Right kidney (tissue), 1 donor: ENCODE results near the gene CD226.
A peak's percentile ranks its signal among the peaks of the same experiment; 100 is the strongest.
"Not testable (repeated sequence)": the region's sequence is repeated elsewhere in the genome, so short reads cannot be mapped to it uniquely, and the experiment has no call there.

Source experiments
- DNase-seq: peaks from one replicate; pipeline ENCODE4 v3.0.0-alpha.2; 2016

The CD226 gene

DNA sequence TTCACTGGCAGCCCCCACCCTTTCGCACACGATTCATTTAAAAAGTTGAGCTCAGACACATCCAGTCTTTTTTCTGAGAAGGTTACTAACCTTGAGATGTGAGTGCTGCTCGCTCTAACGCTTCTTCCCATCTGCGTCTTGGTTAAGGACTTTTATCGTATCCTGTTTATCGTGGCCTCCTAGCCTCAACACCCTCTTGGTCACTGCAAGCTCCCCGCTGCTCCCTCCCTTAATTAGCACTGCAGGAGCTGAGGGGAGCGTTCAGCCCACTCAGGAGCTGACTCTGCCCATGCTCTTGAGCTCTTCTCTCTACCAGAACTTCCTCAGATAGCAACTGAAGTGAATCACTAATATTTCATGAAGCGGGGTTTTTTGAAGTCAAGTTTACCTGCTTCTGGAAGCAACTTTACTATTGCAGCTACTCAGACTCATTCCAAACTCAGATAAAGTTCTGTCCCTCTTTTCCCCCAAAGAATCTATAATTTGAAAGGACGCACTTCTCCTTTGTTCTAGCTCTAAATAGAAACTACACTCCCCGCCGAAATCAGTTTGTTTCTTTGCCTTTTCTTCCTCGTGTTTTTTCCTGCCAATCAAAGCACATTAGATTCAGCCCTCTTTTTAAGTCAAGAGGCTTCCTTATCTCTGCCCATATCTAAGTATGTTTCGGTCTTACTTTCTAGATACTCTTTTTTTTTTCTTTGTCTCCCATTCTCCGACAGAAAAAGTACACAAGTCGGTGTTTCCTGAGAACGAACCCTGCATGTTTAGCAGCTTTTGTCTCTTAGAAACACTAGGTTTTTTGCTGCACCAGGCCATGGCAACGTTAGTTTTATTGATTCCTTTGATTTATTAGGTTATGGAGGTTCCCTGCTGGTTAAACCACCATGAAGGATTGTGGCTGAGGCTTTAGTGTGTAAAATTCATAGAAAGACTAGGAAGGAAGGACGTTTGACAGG lies 9.3 kb upstream of the CD226 start:
- no peak for DNase-seq

DNA sequence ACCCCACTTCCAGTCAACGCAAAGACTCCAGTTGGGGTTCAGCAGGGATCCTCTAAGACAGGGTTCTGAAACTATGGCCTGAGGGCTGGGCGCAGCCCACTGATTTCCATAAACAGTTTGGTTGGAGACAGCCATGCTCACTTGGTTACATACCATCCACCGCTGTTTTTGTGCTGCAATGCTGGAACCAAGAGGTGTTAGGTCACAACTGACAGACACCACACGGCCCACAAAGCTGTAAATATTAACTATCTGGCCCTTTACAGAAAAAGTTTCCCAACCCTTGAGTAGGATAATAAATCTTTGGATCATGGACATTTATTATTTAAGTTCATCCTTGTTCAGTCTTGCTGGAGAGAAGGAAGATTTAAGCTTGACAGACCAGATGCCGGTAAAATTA lies 8.4 kb upstream of the CD226 start:
- peak; percentile 20 for DNase-seq

DNA sequence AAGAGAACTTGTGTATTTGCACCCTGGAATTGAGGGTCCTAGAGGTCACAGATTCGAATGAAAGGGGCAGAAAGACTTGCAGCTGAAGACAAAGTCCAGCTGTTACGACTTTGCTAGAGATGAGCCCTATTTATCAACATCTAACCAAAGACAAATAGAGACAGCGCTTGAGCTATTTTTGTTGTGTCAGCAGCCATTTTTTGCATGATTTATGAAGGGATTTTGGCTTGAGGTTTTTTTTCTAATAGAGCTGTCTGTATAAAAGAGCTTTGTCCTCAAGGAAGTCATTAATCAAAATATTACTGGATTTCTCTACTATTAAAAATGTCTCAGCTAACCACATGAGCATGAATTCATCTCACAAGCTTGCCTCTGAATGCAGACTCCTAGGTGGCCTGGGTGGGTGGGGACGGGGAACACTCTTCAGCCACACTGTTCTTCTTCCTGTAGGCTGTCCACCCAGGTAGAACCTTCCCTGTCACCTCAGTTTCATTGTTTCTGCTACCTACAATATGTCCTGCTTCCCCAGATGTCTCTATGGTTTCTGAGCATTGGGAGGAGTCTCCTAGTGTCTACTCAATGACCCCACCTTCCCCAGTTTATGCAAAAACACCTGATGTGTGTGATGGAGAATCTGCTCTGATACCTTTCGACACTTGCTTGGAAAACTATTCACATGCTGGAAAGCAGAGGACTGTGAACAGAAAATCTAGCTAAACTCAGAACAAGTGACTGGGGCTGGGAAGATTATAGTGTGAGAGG lies 7.2 kb upstream of the CD226 start:
- DNase-seq, result peak; percentile 15

DNA sequence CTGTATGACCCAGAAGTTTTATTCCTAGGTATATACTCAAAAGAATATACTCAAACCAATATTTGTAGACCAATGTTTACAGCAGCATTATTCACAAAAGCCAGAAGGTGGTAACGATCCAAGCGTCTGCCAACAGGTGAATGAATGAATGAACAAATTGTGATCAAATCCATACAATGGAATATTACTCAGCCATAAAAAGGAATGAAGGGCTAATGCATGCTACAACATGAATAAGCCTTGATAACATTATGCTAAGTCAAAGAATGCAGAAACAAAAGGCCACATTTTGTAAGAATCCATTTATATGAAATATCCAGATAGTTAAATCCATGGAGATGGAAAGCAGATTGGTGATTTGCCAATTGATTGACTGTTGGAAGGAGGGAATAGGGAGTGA lies 5.5 kb upstream of the CD226 start:
- DNase-seq, result no peak

DNA sequence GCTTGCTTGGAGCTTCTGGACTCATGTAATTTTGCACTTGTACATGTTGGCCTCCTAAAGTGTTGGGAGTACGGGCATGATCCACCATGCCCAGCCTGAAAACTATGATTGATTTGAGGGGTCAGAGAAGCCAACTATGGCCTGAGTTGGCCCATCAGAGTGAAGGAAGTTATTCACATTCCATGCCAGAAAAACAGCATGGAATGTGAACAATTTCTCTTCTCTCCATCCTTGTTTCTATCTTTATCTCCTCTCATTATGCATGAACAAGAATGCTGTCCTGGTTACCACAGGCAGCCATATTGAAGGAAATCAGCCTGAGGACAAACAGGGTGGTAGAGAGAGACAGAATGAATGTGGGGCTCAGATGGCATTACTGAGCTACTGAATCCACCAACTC lies 3.5 kb upstream of the CD226 start:
- no peak for DNase-seq

DNA sequence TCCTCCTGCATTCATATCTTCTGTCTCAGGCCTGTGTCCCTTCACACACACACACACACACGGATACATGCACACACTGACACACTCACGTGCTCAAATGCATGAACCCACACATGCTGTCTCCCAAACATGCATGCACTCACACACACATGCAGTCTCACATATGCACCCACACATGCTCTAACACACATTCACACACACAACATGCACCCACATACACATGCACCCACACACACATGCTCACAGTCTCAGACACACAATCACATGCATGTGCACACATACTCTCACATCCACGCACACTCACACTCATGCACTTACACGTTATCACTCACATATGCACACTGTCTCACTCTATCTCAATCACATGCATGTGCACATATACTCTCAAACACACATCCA lies 1.9 kb upstream of the CD226 start:
- DNase-seq, result no peak

DNA sequence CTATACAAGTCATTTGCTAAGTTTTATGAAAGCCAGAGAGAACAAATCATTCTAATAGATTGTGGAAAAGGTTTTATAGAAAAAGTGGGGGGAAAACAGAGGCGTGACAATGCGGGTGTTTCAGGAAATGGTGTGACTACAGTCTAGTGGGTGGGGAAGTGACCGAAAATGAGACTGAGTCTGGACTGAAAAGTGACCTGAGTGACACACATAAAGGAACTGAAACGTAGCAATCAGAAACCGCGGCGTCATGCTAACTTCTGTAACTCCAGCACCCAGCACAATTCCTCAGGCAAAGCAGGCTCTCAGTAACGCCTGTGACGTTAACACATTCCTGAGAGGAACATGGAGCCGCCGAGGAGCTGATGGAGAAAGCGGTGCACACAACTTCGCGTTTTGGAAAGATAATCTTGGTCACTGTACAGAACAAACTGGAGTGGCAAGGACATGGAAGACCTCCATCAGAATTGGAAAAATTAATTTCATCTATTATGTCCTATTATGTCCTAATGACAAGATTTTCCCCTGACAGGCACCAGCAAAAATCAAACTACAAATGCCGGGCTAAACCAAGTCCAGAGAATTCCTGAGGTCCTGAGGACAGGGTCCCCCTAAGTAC lies 1.4 kb upstream of the CD226 start:
- no peak for DNase-seq

DNA sequence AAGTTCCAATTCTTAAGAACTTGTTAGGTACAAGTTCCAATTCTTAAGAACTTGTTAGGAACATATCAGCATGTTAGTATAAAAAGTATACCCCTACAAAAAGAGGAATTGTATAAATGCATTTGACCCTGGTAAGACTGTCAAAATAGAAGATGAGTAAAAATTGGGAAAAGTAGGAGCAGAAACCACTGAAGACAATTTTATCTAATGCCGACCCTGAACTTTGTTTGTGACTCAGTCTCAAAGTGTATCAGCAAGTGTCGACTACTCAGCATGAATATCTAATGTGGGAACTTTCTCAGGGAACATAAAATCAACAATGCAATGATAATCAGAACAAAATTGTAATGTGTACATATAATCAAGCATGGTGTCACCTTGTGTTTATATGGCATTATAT lies 583 bp upstream of the CD226 start:
- DNase-seq, result no peak

DNA sequence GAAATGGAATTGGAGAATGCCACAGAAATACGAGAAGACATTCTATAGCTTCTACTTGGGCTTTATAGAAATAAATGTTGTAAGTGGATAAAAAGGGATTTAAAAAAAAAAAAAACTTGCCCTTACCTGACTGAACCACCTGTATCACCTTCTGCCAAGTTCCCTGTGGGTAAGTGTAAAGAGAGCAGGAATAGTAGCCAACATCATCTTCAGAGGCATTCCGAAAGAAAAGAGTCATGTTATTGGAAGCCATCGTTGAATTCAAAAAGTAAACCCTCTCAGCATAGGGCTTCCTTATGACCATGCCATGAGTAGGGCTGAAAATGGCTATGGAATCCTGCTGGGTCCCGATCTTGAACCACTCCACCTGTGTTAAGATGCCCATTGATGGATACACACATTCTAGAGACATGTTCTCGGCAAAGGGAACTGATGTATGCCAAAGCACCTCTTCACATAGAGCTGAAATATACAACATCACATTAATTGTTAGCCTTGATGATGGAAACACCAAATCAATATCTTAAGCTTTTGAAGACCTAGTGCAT lies 991 bp downstream of the CD226 start:
- DNase-seq, result no peak

DNA sequence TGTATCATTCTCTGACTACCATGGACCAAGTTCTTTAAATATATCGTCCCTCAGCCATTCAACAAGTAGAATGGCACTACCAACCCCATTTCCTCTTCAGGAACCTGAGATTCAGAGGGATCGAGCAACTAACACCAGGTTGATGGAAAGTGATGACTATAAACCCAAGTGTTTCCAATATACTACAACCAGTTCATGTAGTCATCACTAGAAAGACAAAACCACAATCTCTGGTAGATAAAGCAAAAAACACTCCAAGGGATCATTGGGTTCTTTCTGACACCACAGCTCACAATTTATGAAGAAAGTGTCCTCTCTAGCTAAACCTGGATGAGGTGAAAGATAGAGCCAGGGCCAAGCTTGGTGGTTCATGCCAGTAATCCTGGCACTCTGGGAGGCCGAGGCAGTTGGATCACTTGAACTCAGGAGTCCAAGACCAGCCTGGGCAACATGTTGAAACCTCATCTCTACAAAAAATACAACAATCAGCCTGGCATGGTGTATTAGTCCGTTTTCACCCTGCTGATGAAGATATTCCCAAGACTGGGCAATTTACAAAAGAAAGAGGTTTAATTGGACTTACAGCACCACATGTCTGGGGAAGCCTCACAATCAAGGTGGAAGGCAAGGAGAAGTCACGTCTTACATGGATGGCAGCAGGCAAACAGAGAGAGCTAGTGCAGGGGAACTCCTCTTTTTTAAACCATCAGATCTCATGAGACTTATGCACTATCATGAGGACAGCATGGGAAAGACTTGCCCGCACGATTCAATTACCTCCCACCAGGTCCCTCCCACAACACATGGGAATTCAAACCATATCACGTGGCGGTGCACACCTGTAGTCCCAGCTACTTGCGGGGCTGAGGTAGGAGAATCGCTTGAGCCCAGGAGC lies 2.2 kb downstream of the CD226 start:
- DNase-seq, result no peak

DNA sequence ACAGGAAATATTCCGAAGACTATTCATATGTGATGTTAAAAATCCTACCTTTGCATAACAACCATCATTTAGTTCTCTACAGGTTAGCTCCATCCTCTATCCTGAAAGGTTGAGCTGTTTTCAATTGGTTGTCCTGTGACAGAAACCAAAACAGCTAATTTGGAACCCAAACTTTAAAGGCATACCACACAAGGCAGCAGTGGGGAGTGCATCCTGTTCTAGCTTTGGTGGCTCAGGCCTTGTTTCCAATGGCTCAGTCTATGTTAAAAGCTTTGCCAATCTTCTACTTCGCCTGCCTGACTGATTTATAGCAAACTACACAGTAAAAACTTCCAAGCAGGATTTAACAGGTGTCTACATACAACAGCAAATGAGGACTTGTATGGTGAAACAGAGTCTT lies 3.2 kb downstream of the CD226 start:
- DNase-seq, result no peak

DNA sequence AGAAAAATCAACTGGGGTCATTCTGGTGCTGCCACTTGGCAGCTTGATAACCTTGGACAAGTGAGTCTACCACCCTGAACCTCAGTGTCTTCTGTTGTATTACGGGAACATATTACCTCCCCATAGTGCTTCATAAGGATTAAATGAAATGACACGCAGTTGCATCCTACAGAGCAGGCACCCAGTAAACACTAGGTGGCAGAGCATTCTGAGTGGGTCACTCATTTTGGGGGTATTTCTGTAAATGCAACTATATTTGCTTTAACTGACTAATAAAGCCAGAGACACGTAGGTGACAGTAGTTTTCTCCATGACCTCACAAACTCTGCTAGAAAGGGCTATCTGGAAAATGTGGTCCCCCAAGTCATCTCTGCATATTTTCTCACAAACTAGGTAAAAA lies 4.7 kb downstream of the CD226 start:
- DNase-seq, result no peak

DNA sequence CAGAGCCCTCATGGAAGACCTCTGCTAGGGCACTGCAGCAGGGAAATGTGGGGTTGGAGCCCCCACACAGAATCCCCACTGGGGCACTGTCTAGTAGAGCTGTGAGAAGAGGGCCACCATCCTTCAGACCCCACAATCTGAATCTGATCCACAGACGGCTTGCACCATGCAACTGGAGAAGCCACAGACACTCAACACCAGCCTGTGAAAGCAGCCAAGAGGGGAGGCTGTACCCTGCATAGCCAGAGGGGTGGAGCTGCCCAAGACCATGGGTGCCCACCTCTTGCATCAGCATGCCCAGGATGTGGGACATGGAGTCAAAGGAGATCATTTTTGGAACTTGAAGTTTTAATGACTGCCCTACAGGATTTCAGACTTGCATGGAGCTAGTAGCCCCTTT lies 6.5 kb downstream of the CD226 start:
- no peak for DNase-seq

DNA sequence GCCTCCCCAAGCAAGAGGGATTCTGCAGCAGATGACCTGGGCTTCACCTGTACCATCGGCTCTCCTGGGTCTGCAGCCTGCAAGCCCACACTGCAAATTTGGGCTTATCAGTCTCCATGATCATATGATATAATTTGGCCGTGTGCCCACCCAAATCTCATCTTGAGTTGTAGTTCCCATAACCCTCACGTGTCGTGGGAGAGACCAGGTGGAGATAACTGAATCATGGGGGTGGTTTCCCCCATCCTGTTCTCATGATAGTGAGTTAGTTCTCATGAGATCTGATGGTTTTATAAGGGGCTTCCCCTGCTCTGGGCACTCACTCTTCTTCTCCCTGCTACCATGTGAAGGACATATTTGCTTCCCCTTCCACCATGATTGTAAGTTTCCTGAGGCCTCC lies 7.9 kb downstream of the CD226 start:
- not testable (repeated sequence) for DNase-seq

DNA sequence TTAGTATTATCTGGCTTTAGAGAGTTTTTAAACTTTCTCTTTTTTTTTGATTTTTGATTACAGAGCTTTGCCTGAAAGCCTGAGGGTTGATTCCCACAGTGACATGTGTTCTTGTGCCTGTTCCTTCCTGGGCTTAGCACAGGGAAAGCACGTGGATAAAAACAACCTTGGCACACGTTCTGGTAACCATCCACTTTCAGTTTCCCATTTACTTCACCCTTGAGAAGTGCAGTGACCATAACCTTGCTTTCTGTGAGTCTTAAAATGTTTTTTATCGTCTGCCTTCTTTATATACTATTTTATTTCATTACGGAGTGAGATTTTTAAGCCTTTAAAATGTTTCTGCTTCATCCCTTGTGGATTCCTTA lies 11.5 kb downstream of the CD226 start:
- no peak for DNase-seq

DNA sequence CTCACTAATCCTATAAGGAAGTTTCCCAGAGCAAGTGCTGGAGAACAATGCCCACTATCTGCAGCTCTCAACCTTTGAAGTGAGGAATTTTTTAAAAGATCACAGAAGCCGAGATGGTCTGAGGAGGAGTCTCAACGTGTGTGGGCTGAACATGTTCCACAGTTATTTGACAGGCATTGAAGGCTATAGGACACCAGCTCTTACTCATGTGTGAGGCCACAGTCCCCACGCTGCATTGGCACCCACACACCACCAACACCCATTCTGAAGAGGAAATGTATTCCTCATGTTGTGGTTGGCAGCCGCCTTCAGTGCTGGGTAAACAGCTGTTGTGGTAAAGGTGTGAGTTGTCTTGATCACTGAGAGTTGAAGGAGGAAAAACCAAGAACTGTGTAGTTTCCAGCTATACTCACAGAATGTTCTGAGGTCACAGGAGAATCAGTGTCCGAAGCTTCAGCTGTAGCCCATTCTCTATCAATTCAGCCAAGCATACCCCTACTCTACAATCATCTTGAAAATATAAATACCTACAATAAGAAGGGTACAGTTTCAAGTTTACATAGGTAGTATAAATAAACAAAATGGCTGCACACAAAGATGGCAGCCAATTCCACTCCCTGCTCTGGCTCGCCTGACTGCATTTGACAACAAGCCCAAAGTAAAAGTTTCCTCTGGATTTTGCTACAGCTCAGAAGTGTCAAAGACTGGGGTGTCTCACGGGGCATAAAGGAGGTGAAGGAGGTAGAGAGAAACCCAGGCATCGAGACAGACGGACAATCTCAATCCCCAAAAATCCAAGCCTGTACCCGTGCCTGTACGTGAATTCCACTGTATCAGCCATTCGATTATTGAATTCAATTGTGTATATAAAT lies 12.1 kb downstream of the CD226 start:
- DNase-seq, result no peak

DNA sequence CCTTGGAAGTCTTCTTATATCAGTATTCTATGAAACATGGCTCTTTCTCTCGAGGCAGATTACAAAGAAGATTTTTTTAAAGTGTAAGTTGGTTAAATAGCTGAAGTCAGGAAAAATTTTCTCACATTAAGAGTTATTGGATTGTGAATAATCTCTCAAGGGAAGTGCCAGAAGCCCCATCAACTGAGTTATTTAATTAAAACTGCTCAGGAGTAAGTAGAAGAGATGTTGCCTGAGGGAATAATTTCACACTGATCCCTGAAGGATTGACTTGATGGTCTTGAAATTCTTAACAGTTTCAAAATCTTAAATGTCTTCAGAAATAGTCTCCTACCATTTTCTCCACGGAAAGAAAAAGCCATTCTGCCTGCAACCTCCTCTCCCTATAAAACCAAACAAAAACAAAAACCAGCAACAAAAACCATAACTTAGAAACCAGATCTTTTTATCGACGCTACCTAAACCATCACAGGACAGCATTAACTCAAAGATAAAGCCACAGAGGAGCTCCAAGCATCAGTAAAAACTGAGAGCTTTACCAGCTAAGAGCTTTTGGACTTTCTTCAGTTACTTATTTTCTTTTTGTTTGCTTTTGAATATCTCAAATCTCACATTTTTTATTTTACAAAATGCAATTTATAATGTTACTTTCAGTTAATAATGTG lies 12.9 kb downstream of the CD226 start:
- DNase-seq, result no peak

DNA sequence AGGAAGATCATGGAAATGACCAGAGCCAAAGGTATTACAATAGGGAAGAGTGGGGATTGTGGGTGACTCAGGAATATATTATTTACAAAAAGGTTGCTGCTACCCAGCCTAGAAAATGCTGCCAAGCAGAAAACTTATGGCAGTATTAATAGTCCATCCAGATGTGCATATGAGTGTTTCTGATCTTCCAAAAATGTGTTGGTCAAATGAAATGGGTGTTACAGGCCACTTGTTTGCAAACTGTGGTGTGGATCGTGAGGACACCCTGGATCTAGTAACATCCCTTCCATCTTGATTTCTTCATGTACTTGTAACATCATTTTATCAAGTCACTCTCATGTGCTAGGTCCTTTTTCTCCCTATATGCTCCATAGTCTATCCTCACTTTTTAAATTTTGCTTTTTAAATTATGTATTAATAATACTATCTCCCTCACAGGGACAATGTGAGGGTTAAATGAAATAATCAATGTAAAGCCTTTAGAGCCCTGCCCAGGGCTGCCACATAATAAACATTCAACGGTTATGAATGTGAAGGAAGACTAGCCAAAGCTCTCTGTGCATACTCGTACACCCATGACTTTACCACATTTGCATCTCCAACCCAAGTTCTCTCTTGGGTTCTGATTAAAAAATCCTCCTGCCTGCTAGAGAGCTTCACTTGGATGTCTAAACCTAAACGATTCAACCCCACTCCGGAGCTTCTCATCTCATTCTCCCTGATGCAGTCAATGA lies 18.5 kb downstream of the CD226 start:
- DNase-seq, result no peak

DNA sequence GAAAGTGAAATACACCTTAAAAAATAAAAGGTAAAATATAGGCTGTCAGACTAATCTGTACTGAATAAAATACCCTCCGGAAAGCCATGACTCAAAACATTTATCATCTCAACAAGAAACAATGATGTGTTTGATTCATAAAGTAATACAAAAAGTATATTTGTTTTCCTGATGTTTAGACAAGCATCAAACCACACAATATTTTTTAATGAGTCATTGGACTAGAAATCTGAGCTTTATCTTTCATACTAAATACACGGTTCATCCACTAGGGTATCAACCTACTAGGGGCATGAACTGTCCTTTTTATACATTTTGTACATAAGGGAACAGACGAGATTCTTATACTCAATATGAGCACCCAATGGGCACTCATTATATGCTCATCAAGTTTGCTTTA lies 31.3 kb downstream of the CD226 start:
- DNase-seq, result no peak

DNA sequence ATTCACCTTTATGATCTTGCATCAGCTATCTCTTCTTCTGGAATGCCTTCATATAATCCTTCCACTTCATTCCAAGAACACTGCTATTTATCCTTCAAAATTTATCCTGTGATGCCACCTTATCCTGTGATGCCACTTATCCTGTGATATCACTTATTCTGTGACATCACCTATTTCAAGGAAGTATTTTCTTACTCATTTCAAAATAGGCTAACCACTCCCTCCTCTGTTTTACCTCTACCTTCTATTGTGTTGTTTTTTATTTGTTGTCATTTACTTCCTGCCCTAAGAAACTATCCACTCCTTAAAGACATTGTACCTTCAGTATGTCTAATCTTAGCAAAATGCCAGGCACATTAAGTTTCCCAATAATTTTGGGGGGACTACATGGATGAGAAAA lies 38.8 kb downstream of the CD226 start:
- no peak for DNase-seq
